ENCODE data around the gene INPP5D.
"Not testable (repeated sequence)": the region's sequence is repeated elsewhere in the genome, so short reads cannot be mapped to it uniquely, and the experiment has no call there.

Gene INPP5D

DNA sequence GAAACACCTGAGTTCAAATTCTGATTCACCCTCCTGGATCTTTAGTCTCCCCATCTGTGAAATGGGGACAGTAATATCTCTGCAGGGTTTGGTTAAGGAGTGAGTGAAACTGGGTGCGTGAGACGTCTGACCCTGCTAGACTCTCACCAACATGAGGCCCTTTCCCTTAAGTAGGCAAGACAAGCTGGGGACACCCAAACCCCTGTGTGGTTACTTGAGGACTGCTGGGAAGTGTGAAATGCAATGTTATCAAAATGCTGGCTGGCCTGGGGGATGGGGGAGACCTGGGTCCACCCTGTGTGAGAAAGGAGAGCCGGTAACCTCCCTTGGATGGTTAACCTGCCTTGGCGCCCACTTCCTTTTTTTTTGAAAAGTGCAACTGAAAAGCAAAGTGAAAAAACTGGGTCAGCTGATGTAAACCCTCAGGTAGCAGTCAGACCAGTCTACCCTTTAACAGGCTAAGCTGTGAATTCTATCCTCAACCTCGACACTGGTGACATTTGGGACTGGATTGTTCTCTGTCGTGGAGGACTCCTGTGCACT is 82.3 kb downstream of the INPP5D start:
- no peak for DNase-seq (ENCODE audit: low spot score)

DNA sequence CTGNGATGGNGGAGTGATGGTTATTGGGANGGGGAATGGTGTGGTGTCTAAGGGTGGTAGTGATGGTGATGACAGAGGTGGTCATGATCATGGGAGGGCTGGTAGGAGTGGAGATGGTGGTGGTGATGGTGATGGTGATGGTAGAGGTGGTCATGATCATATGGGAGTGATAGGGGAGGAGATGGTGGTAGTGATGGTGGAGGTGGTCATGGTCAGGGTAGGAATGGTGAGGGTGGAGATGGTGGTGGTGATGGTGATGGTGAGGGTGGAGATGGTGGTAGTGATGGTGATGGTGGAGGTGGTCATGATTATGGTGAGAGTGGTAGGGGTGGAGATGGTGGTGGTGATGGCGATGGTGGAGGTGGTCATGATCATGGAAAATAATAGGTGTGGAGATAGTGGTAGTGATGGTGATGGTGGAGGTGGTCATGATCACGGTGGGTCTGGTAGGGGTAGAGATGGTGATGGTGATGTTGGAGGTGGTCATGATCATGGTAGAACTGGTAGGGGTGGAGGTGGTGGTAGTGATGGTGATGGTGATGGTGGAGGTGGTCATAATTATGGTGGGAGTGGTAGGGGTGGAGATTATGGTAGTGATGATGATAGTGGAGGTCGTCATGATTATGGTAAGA is 83.7 kb downstream of the INPP5D start:
- DNase-seq (ENCODE audit: low spot score) = no peak

DNA sequence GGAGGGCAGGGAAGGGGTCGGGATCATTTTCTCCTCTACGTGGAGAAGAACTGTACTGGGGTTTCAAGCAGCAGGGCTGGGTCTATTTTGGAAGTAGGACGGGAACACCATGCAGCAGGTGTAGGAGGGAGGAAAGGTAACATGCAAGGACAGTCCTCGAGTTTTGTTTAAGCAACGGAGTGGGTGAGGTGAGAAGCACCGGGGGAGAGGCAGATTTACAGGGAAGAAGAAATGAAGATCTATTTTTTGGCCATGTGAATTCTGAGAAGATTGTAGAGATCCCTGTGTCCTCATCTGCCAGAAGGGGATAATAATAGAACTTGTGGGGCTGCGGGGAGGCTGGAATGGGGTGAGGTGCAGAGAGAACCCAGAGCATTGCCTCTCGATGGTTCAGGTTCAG is 85.6 kb downstream of the INPP5D start:
- no peak for DNase-seq (ENCODE audit: low spot score)

DNA sequence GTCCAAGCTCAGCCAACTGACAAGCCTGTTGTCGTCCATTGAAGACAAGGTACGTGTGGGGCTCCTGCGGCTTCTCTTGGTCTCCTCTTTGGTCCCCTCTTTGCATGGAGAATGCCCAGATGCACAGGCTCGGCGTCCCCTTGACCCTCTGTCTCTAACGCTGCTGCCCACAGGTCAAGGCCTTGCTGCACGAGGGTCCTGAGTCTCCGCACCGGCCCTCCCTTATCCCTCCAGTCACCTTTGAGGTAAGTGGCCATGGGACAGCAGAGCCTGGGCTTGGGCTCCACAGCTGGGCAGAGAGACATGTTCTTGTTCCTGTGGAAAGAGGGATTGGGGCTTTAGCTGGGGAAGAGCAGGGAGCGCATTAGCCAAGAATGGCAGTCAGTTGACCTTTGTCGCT is 86.1 kb downstream of the INPP5D start:
- no peak for DNase-seq (ENCODE audit: low spot score)

DNA sequence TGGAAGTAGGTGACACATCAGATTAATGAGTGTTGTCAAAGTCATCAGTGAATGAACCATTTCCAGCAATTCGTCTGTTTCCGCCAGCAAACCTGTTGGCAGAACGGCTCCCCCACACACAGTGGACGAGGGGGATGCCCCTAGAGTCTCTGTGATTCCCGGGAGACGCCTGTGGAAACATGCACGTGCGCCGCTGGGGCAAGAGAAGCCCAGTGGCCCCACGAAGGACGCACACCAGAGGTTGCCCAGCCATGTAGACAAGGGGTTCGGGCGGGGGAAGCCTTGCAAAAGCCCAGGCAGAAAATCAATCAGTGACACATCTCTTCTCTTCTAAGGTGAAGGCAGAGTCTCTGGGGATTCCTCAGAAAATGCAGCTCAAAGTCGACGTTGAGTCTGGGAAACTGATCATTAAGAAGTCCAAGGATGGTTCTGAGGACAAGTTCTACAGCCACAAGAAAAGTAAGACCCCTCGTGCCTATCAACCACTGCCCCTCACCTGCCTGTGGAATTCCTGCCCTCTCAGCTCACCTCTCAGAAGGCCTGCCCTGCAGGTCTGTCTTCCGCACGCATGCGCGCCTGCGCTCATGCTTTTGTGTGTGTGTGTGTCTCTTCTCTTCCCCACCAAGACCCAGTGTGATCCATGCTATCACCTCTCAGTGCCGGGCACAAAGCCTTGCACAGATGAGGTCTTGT is 87.1 kb downstream of the INPP5D start:
- DNase-seq (ENCODE audit: low spot score) = no peak

DNA sequence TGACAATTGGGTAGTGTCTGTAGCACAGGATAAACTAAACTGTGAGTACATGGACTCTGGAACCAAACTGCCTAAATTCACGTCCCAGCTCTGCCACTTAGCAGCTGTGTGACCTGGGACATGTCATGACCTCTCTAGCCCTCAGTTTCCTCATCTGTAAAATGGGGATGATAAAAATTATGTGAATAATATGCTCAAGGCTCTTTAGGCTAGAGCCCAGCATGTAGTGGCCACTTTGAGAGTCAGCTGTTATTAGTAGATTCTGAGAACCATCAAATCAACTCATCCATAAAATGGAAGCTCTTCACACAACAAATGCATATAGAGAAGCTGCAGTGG is 87.7 kb downstream of the INPP5D start:
- no peak for DNase-seq (ENCODE audit: low spot score)

DNA sequence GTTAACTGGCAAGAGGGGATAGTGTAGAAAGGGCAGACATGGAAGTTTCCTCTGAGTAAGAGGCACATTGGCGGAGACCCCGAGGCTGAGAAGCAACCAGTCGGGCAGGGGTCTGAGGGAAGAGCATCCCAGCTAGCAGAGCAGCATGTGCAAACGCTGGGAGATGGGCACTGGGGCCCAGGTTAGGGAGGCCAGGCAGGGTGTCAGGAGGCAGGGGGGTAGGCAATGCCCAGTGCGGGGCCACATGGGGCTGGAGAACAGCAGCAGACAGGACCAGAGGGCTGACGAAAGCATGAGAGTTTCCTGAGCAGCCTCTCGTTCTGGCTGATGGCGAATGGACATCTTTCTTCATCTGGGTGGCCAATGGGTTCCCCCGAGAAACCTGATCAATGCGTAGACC is 88.2 kb downstream of the INPP5D start:
- no peak for DNase-seq (ENCODE audit: low spot score)

DNA sequence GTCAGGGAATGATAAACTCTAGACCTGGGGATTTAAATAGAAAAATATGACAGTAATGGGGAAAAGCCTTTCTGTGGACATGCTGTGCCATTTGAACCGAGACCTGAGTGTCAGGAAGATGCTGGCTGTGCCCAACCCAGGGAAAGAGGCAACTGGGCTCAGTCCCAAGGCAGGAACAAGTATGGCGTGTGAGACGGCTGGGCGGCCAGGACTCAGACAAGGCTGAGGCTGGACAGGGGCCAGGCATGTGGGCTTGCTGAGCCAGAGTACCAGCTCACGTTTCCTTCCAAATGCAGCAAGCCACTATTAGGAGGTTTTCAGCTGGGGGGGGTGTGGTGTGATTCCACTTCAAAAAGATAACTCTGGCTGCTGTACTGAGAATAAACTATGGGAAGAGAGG is 92.4 kb downstream of the INPP5D start:
- DNase-seq (ENCODE audit: low spot score) = no peak

DNA sequence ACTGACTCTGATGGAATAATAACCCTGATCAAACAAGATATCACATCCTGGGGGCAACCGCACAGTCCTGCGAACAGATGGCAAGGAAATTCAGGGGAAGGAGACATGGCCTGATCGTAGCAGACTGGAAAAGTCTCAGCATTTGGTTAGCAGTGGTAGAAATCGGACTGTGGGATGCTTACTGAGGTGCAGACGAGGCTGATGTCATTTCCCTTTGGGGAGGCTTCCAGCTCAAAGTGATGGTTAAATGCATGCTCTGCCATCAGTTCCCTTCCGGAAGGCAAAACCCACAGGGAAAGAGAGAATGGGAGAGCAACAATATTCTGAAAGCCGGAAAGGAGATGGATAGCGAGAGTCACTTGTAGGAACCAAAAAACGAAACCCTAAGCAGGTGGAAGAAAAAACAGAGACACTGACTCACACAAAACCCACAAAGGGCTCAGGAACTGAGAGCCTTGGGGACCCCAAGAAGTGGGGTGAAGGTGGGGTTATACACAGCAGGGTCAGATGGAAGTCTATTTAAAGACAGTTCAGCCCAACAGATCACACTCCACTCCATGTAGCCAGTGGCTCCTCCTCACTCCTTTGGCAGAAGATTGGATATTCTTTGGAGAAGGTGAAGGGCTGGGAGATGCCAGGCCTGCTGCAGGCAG is 93.1 kb downstream of the INPP5D start:
- DNase-seq (ENCODE audit: low spot score) = no peak

DNA sequence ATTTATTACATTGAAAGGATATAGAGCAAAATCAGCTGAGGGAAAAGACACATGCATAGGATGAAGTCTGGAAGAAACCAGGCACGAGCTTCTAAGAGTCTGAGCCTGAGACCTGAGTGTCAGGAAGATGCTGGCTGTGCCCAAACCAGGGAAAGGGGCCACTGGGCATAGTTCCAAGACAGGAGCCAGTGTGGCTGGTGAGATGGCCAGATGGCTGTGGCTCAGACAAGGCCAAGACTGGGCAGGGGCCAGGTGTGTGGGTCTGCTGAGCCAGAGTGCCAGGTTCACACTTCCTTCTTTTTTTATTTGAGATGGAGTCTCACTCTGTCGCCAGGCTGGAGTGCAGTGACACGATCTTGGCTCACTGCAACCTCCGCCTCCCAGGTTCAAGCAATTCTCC is 95.9 kb downstream of the INPP5D start:
- no peak for DNase-seq (ENCODE audit: low spot score)

DNA sequence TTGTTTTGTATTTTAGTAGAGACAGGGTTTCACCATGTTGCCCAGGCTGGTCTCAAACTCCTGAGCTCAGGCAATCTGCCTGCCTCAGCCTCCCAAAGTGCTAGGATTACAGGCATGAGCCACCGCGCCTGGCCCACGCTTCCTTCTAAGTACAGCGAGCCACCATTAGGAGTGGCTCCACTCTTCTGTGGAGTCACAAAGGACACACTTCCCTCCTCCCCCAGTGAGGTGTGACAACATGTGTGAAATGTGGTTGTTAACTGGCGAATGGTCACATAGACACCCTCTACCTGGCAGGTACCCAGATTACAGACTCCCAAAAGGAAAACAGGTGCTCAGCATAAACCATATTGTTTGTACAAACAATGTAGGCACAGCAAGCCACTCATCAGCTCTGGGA is 96.3 kb downstream of the INPP5D start:
- not testable (repeated sequence) for DNase-seq (ENCODE audit: low spot score)

DNA sequence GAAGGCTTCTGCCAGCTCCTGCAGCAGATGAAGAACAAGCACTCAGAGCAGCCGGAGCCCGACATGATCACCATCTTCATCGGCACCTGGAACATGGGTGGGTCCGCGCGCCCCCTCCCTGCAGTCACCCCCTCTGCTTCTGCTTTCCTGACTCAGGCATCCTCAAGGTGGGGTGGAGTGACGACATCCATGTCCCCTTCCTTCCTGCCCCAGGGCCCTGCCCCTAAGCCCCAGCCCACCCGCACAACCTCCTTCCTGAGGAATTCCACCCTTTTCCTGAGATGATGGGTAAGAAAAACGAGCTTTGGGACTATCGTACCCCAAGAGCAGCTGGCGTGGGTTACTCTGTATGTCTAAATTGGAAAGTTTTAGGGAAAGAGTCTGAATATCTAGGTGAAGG is 101.6 kb downstream of the INPP5D start:
- DNase-seq (ENCODE audit: low spot score) = no peak

DNA sequence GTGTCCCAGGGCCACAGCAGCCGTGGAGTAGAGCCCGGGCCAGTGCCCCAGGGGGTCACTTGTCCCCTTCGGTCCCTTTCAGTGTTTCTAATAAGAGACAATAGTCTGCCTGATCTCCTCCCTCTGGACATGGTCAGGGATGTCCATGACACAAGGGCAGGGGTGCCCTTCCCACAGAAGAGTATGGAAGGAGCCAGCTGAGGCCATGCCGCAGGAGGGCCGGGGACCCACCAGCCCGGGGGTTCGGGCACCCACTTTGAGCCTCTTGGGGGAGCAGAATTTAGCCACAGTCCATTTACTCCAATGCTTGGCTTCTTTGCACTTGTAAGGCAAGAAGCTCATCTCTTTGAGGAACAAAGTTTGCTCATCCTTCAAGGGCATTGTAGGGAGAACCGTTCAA is 102.6 kb downstream of the INPP5D start:
- no peak for DNase-seq (ENCODE audit: low spot score)

DNA sequence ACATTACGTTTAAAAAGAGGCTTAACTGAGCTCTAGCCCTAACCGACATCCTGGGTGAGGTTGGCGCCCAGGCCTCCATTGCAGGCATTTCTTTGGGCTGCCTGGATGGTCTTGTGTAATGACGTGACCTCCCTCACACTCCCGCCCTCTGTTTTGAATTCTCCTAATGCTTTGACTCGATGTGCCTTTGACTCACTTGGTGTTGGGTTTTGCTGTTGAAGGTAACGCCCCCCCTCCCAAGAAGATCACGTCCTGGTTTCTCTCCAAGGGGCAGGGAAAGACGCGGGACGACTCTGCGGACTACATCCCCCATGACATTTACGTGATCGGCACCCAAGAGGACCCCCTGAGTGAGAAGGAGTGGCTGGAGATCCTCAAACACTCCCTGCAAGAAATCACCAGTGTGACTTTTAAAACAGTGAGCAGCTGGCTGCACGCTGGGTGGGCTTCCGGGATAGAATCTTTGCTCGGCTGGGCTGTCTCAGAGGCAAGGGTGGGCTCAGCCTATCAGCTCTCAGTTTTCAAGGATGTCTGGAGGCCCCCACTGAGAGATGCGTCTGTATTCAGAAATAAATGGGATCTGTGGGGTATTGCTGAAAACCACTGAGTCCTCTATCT is 103.5 kb downstream of the INPP5D start:
- no peak for DNase-seq (ENCODE audit: low spot score)

DNA sequence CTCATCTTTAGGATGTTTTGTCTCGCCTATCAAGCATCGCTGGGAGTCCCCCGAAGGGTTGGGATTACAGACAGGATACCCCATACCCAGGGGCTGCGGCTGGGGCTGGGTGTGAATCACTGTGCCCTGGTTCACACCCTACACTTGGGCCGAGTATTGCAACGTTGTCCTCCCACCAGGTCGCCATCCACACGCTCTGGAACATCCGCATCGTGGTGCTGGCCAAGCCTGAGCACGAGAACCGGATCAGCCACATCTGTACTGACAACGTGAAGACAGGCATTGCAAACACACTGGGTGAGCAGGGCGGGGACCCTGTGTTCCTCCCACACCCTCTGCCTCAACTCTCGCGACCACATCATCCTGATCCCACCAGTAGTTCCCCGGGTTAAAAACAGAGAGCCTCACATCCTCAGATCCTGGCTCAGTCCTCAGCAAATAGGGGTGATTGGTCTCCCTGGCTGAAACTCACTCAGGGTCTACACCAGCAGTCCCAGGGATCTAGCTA is 104.0 kb downstream of the INPP5D start:
- DNase-seq (ENCODE audit: low spot score) = no peak

DNA sequence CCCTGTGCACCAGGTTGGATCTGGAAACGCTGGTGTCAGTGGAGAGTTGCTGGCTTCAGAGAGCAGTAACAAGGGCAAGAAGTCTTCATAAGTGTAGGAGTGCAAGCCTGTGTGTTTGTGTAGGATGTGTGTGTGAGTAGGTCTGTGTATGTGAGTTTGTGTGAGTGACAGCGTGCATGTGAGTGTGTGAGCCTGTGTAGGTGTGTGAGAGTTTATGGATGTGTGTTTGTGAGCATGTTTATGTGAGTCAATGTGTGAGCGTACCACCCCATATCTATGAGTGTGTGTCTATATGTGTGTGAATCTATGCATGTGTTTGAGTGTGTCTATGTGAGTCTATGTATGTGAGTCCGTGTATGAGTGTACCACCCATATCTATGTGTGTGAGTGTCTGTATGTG is 104.8 kb downstream of the INPP5D start:
- DNase-seq (ENCODE audit: low spot score) = no peak

DNA sequence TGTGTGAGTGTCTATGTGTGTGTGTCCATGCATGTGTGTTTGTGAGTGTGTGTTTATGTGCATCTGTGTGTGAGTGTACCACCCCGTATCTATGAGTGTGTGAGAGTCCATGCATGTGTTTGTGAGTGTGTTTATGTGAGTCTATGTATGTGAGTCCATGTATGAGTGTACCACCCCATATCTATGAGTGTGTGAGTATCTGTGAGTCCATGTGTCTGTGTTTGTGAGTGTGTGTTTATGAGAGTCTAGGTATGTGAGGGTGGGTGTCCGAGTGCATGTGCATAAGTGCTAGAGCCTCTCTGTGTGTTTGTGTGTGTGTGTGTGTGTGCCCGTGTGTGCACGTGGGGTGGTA is 105.4 kb downstream of the INPP5D start:
- DNase-seq (ENCODE audit: low spot score) = no peak

DNA sequence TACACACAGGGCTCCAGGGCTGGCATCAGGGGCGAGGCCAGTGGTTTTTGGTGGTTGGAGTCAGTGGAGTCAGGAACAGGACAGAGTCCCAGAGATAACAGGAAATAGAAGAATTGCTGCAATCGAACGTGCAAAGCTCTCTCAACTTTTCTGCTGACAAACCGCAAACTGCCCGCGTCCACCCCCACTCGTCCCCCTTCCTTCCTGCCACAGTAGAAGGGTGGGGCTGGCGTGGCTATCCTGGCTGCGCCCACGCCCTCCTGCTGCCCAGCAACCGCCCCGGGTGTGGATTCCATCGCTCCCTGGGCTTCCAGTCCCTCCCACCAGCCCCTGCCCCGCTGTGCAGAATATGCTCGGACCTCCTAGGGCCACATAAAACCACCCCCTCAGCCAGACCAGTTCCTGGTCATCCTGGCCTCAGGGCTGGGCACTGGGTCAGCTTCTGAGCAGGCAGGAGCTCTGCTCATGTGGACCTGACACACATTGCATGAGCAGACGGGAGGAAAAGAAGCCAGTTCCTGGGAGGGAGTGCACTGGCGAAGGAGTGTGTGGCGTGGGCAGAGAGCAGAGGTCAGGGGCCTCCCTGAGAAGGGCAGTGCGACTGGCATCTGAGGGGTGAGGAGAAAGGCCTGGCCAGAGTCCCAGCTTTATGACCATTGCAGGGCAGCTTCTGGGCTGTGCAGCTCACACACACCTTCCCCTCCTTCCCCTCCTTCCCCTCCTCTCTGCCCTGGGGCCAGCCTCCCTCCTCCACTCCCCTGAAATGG is 105.9 kb downstream of the INPP5D start:
- no peak for DNase-seq (ENCODE audit: low spot score)

DNA sequence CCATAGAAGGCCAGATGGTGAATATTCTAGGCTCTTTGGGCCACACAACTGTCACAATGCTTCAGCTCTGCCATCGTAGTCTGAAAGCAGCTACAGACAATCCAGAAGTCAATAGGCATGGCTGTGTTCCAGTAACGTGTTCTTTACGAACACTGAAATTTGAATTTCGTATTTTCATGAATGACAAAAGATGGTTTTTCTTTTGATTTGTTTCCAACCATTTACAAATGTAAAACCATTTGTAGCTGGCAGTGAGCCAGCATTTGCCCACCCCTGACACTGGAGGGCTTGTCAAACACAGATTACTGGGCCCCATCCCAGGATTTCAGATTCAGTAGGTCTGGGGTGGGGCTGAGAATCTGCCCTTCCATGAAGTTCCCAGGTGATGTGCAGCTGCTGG is 108.3 kb downstream of the INPP5D start:
- no peak for DNase-seq (ENCODE audit: low spot score)

DNA sequence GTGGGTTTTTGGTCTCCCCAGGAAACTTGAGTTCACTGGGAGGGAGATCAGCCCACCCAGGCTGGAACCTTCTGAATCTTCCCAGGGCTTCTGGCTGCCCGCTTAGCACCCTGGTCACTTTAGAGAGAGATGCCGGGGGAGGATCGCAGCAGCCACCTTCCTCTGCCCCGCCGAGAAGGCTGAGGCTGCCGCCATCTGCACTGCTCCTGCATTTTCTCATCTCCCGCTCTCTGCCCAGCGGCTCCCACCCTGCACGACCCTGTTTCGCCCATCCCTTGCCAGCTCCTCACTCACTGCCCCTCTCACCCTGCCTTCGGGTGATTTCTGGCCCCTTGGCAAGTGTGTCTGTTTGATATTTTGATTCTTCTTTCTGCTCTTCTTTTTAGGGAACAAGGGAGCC is 108.8 kb downstream of the INPP5D start:
- no peak for DNase-seq (ENCODE audit: low spot score)

DNA sequence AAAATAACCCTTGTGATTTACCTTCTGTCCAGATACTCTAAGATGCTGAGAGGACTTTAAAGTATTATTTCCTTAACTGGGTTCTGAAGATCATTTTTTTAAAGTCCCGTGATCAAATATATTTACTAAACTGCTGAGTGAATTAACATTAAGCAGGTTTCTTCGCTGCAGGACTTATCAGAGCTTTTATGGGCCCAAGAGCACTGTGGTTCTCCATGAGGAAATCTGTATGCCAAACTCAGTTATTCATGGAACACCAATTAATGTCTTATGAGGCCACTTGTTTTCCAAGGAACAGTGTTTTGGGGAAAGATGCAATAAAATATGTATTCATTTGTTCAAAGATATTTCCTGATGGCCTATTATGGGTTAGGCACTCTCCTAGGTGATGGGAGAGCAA is 111.2 kb downstream of the INPP5D start:
- DNase-seq (ENCODE audit: low spot score) = no peak

DNA sequence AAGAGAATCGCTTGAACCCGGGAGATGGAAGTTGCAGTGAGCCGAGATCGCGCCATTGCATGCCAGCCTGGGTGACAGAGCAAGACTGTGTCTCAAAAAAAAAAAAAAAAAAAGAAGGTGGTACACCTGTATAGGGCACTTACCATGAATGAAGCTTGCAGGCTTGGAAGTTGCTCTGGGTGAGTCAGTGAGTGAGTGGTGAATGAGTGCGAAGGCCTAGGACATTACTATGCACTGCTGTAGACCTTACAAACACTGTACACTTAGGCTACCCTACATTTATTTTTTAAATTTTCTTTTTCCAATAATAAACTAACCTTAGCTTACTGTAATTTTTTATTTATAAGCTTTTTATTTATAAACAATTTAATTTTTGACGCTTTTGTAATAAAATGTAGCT is 113.0 kb downstream of the INPP5D start:
- no peak for DNase-seq (ENCODE audit: low spot score)
